SK-N-SH (cell line): ENCODE results near the gene SPDYE3.
"Not testable (repeated sequence)": the region's sequence is repeated elsewhere in the genome, so short reads cannot be mapped to it uniquely, and the experiment has no call there.

Experiments used
- CHD2 ChIP-seq: fragments of 150-350 bp; IDR thresholded peaks from 2 replicates; pipeline ENCODE4 v1.6.1; 2018; ENCODE audit warnings: low read length; ENCODE audit not compliant: partially characterized antibody
- CTCF ChIP-seq: fragments of 200-600 bp; sonication (generic); IDR thresholded peaks from 2 replicates; pipeline ENCODE4 v1.6.1; 2017; ENCODE audit warnings: antibody characterized with exemption, mild to moderate bottlenecking, moderate library complexity
- ELF1 ChIP-seq: IDR thresholded peaks from 2 replicates; pipeline ENCODE4 v1.4.0; 2012
- IRF3 ChIP-seq: fragments of 150-350 bp; IDR thresholded peaks from 2 replicates; pipeline ENCODE4 v1.6.1; 2016; ENCODE audit warnings: mild to moderate bottlenecking, low read depth, low read length
- NRF1 ChIP-seq: IDR thresholded peaks from 2 replicates; pipeline ENCODE4 v1.6.1; 2012; ENCODE audit warnings: low read depth, mild to moderate bottlenecking, low read length
- POLR2AphosphoS5 ChIP-seq: IDR thresholded peaks from 2 replicates; pipeline ENCODE4 v1.6.1; 2012; ENCODE audit warnings: low read depth, low read length
- REST ChIP-seq: IDR thresholded peaks from 2 replicates; pipeline ENCODE4 v1.6.1; 2012; ENCODE audit warnings: mild to moderate bottlenecking, low read depth, low read length, moderate library complexity
- TEAD4 ChIP-seq: IDR thresholded peaks from 2 replicates; pipeline ENCODE4 v1.4.0; 2012; ENCODE audit warnings: mild to moderate bottlenecking, borderline replicate concordance; ENCODE audit not compliant: insufficient read depth
- USF2 ChIP-seq: fragments of 150-350 bp; IDR thresholded peaks from 2 replicates; pipeline ENCODE4 v1.6.1; 2017; ENCODE audit warnings: antibody characterized with exemption, low read length, low read depth, borderline replicate concordance

- not testable (repeated sequence) for TF ChIP-seq CTCF, CHD2, USF2, NRF1, POLR2AphosphoS5, ELF1, IRF3, TEAD4, REST
Measured at GRCh38 chr7:100268882-100269281, 38.6 kb upstream of the SPDYE3 start.
